GM19395 (cell line): ENCODE data around the gene WSCD2.

Source experiments
- ATAC-seq: cut with Tn5 transposase; IDR thresholded peaks from one replicate; pipeline ENCODE4 v1.9.1; 2021; ENCODE audit warnings: mild to moderate bottlenecking, moderate library complexity; ENCODE audit not compliant: unreplicated experiment

The WSCD2 gene

GRCh38 chr12:108297895-108298760 lies 169.0 kb downstream of the WSCD2 start:
- no peak for ATAC-seq

- ATAC-seq: no peak
Observed at GRCh38 chr12:108298761-108299275, 169.7 kb downstream of the WSCD2 start.

- no peak for ATAC-seq
Observed at GRCh38 chr12:108299516-108299915, 170.4 kb downstream of the WSCD2 start.
